ENCODE measurements around the gene RERE.

Gene RERE

DNA sequence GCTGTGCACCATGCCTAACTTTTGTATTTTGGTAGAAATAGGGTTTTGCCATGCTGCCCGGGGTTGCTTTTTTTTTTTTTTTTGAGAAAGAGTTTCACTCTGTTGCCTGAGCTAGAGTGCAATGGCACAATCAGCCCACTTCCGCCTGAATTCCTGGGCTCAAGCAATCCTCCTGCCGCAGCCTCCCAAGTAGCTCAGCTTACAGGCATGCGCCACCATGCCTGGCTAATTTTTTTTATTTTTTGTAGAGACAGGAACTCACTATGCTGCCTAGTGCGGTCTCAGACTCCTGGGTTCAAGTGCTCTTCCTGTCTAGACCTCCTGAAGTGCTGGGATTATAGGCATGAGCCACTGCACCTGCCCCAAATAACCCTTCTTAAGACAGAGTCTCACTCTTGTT is 346.0 kb downstream of the RERE start:
- H3K4me1 ChIP-seq (ENCODE audit: insufficient read depth, low read length): peaks cover 18% of the 10 kb centered on the region
- H3K27me3 ChIP-seq (ENCODE audit: insufficient read depth, low read length): no peaks in the 10 kb centered on the region
- no peaks in the 10 kb centered on the region for H3K36me3 ChIP-seq (ENCODE audit: insufficient read depth, low read length)
- H2AFZ ChIP-seq (ENCODE audit: low read depth, low read length): no peak overlapping the region
- H3K4me3 ChIP-seq (ENCODE audit: low read length): no peak overlapping the region
- no peaks in the 10 kb centered on the region for H3K9me3 ChIP-seq (ENCODE audit: low read length)

- H2AFZ ChIP-seq (ENCODE audit: low read depth, low read length): no peak overlapping the region
- no peaks in the 10 kb centered on the region for H3K27me3 ChIP-seq (ENCODE audit: insufficient read depth, low read length)
- H3K9me3 ChIP-seq (ENCODE audit: low read length): no peaks in the 10 kb centered on the region
- peaks cover 18% of the 10 kb centered on the region for H3K4me1 ChIP-seq (ENCODE audit: insufficient read depth, low read length)
- no peak overlapping the region for H3K4me3 ChIP-seq (ENCODE audit: low read length)
- peaks cover 15% of the 10 kb centered on the region for H3K36me3 ChIP-seq (ENCODE audit: insufficient read depth, low read length)
Observed at GRCh38 chr1:8468751-8469150, 348.7 kb downstream of the RERE start.

- no peaks in the 10 kb centered on the region for H3K9me3 ChIP-seq (ENCODE audit: low read length)
- no peak overlapping the region for H3K4me3 ChIP-seq (ENCODE audit: low read length)
- no peaks in the 10 kb centered on the region for H3K27me3 ChIP-seq (ENCODE audit: insufficient read depth, low read length)
- H3K36me3 ChIP-seq (ENCODE audit: insufficient read depth, low read length): peaks cover 18% of the 10 kb centered on the region
- no peak overlapping the region for H2AFZ ChIP-seq (ENCODE audit: low read depth, low read length)
- H3K4me1 ChIP-seq (ENCODE audit: insufficient read depth, low read length): peaks cover 26% of the 10 kb centered on the region
Observed at GRCh38 chr1:8467308-8467707, 350.1 kb downstream of the RERE start.

- H3K9me3 ChIP-seq (ENCODE audit: low read length): no peaks in the 10 kb centered on the region
- peaks cover 20% of the 10 kb centered on the region for H3K36me3 ChIP-seq (ENCODE audit: insufficient read depth, low read length)
- no peak overlapping the region for H2AFZ ChIP-seq (ENCODE audit: low read depth, low read length)
- H3K4me1 ChIP-seq (ENCODE audit: insufficient read depth, low read length): peaks cover 38% of the 10 kb centered on the region
- no peaks in the 10 kb centered on the region for H3K27me3 ChIP-seq (ENCODE audit: insufficient read depth, low read length)
- no peak overlapping the region for H3K4me3 ChIP-seq (ENCODE audit: low read length)
Observed at GRCh38 chr1:8465692-8466091, 351.7 kb downstream of the RERE start.

- Histone ChIP-seq H3K27me3 (ENCODE audit: insufficient read depth, low read length) (no peaks in the 10 kb centered on the region), H2AFZ (ENCODE audit: low read depth, low read length) (no peak overlapping the region), H3K4me3 (ENCODE audit: low read length) (no peak overlapping the region), H3K9me3 (ENCODE audit: low read length) (no peaks in the 10 kb centered on the region), H3K36me3 (ENCODE audit: insufficient read depth, low read length) (peaks cover 20% of the 10 kb centered on the region), H3K4me1 (ENCODE audit: insufficient read depth, low read length) (peaks cover 44% of the 10 kb centered on the region)
Observed at GRCh38 chr1:8465013-8465412, 352.4 kb downstream of the RERE start.

- Histone ChIP-seq H2AFZ (ENCODE audit: low read depth, low read length) (no peak overlapping the region), H3K9me3 (ENCODE audit: low read length) (no peaks in the 10 kb centered on the region), H3K27me3 (ENCODE audit: insufficient read depth, low read length) (no peaks in the 10 kb centered on the region), H3K36me3 (ENCODE audit: insufficient read depth, low read length) (peaks cover 20% of the 10 kb centered on the region), H3K4me1 (ENCODE audit: insufficient read depth, low read length) (peaks cover 51% of the 10 kb centered on the region), H3K4me3 (ENCODE audit: low read length) (no peak overlapping the region)
Observed at GRCh38 chr1:8464377-8464776, 353.1 kb downstream of the RERE start.

DNA sequence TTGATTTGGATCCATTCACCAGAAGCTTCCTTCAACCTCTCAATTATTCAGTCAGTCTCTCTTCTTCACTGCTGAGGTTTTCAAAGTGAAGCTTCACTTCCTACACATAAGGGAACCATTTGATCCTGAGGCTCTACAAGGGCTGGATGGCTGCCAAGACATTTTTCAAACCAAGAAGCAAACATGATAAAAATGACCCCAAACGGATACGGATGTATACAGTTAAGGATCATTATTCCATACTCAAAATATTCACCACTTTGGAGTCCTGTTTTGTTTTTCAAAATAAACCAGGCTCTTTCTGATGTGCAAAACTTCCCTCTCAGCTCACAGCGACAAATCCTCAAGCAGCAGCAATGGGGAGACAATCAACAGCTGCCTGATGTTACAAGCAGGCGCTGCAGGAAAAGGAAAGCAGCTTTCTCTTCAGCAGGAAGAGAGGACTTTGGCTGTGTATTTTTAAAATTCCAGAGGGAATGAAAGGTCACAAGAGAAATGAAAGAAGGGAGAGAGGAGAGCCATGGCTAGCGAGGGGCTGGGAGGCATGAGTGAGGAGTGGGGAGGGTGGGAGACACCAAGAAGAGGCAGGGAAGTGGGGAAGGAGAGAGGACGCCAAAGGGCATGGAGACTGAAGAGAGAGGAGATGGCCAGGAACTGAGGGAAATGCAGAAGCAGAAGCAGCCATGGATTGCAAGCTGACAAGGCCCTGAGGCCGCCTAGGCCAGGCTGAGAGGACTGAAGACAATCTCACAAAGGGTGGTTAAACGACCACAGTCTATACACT is 354.1 kb downstream of the RERE start:
- Histone ChIP-seq H3K27me3 (ENCODE audit: insufficient read depth, low read length) (no peaks in the 10 kb centered on the region), H3K36me3 (ENCODE audit: insufficient read depth, low read length) (peaks cover 20% of the 10 kb centered on the region), H3K4me3 (ENCODE audit: low read length) (no peak overlapping the region), H3K4me1 (ENCODE audit: insufficient read depth, low read length) (peaks cover 60% of the 10 kb centered on the region), H2AFZ (ENCODE audit: low read depth, low read length) (no peak overlapping the region), H3K9me3 (ENCODE audit: low read length) (no peaks in the 10 kb centered on the region)

DNA sequence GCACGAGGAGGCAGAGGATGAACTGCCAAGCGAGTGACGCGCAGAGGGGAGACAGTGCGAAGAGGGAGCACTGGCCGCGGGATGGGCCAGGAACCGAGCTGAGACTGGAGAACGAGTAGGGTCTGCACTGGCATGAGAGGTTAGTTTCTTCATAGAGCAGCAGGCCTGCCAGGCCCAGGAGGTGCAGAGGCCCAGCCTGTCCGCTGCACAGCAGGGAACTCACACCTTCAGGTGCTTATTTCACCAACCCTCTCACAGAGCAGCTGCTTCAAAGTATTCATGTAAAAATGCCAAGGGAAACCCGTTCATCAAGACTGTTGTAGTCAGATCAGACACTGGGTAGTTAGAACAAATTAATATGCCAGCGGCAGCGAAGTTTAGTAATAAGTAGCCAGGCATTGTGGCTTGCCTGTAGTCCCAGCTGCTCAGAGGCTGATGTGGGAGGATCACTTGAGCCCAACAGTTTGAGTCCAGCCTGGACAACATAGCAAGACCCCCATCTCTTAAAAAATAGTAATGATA is 355.0 kb downstream of the RERE start:
- H3K27me3 ChIP-seq (ENCODE audit: insufficient read depth, low read length): no peaks in the 10 kb centered on the region
- H3K36me3 ChIP-seq (ENCODE audit: insufficient read depth, low read length): peaks cover 20% of the 10 kb centered on the region
- H3K4me3 ChIP-seq (ENCODE audit: low read length): no peak overlapping the region
- no peak overlapping the region for H2AFZ ChIP-seq (ENCODE audit: low read depth, low read length)
- H3K4me1 ChIP-seq (ENCODE audit: insufficient read depth, low read length): peaks cover 64% of the 10 kb centered on the region
- H3K9me3 ChIP-seq (ENCODE audit: low read length): no peaks in the 10 kb centered on the region

GRCh38 chr1:8461351-8462110 is 355.9 kb downstream of the RERE start:
- H3K27me3 ChIP-seq (ENCODE audit: insufficient read depth, low read length): no peaks in the 10 kb centered on the region
- peaks cover 64% of the 10 kb centered on the region for H3K4me1 ChIP-seq (ENCODE audit: insufficient read depth, low read length)
- H3K36me3 ChIP-seq (ENCODE audit: insufficient read depth, low read length): peaks cover 20% of the 10 kb centered on the region
- H3K4me3 ChIP-seq (ENCODE audit: low read length): no peak overlapping the region
- H3K9me3 ChIP-seq (ENCODE audit: low read length): no peaks in the 10 kb centered on the region
- no peak overlapping the region for H2AFZ ChIP-seq (ENCODE audit: low read depth, low read length)

GRCh38 chr1:8460784-8461183 is 356.7 kb downstream of the RERE start:
- Histone ChIP-seq H3K4me1 (ENCODE audit: insufficient read depth, low read length) (peaks cover 63% of the 10 kb centered on the region), H3K36me3 (ENCODE audit: insufficient read depth, low read length) (peaks cover 21% of the 10 kb centered on the region), H3K9me3 (ENCODE audit: low read length) (no peaks in the 10 kb centered on the region), H2AFZ (ENCODE audit: low read depth, low read length) (no peak overlapping the region), H3K4me3 (ENCODE audit: low read length) (no peak overlapping the region), H3K27me3 (ENCODE audit: insufficient read depth, low read length) (no peaks in the 10 kb centered on the region)

- Histone ChIP-seq H3K4me1 (ENCODE audit: insufficient read depth, low read length) (peaks cover 60% of the 10 kb centered on the region), H3K27me3 (ENCODE audit: insufficient read depth, low read length) (no peaks in the 10 kb centered on the region), H3K36me3 (ENCODE audit: insufficient read depth, low read length) (peaks cover 24% of the 10 kb centered on the region), H3K4me3 (ENCODE audit: low read length) (no peak overlapping the region), H3K9me3 (ENCODE audit: low read length) (no peaks in the 10 kb centered on the region), H2AFZ (ENCODE audit: low read depth, low read length) (no peak overlapping the region)
Observed at GRCh38 chr1:8460132-8460544, 357.3 kb downstream of the RERE start.

DNA sequence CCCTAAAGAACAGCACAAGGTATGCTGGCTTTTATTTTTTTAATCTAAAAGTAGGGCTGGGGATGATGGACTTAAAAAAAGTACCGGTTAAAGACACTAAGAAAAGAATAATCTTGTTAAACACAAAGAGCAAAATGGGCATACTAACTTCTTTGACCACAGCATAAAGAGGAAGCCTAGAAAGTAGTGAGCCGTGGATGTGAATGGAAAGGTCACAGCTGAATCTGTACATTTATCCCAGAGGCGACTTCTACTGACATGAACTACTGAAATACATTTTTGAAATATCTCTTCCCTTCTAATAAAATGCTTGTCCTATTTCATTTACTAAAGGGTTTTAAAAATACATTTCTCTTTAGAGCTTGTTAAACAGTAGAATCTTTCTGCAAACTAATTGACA is 358.8 kb downstream of the RERE start:
- H3K27me3 ChIP-seq (ENCODE audit: insufficient read depth, low read length): no peaks in the 10 kb centered on the region
- peaks cover 17% of the 10 kb centered on the region for H3K36me3 ChIP-seq (ENCODE audit: insufficient read depth, low read length)
- peaks cover 46% of the 10 kb centered on the region for H3K4me1 ChIP-seq (ENCODE audit: insufficient read depth, low read length)
- no peak overlapping the region for H2AFZ ChIP-seq (ENCODE audit: low read depth, low read length)
- no peaks in the 10 kb centered on the region for H3K9me3 ChIP-seq (ENCODE audit: low read length)
- no peak overlapping the region for H3K4me3 ChIP-seq (ENCODE audit: low read length)

DNA sequence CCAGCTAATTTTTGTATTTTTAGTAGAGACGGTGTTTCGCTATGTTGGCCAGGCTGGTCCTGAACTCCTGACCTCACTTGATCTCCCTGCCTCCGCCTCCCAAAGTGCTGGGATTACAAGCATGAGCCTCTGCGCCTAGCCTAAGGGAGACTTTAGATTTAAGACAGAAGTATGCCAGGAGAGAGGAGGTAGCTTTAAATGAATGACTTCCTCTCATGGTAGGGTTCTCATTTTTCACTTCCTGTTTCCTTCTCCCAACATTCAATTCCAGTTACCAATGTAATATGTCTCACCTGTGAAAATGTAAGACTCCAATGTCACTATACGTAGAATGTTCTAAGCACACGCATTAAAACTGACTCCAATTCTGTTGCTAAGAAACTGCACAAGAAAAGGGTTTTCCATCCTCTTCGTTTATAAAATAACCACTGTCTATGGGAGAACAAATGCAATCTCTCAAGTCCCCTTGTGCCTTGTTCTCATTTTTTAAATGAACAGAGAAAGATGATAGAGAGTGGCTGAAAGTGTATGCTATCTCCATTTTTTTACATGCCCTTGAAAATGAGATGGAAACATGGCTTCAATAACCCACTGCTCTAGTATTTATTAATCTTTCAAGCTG is 359.6 kb downstream of the RERE start:
- Histone ChIP-seq H3K4me3 (ENCODE audit: low read length) (no peak overlapping the region), H3K9me3 (ENCODE audit: low read length) (no peaks in the 10 kb centered on the region), H3K36me3 (ENCODE audit: insufficient read depth, low read length) (peaks cover 19% of the 10 kb centered on the region), H2AFZ (ENCODE audit: low read depth, low read length) (no peak overlapping the region), H3K4me1 (ENCODE audit: insufficient read depth, low read length) (peaks cover 39% of the 10 kb centered on the region), H3K27me3 (ENCODE audit: insufficient read depth, low read length) (no peaks in the 10 kb centered on the region)

Measured in neuron (in vitro differentiated cells).